B cell (primary cell): ENCODE data around the gene PTBP3. TPM values are rescaled to one million over a fixed set of nuclear protein-coding genes. Genes with fewer than 3 reads are reported as not detected.
"Not testable (repeated sequence)": the region's sequence is repeated elsewhere in the genome, so short reads cannot be mapped to it uniquely, and the experiment has no call there.

Experiments used
- ATAC-seq: fragments of 200-7000 bp; cut with Tn5 transposase; one replicate; pipeline ENCODE4 v1.10.0; 2021; ENCODE audit warnings: low read depth, mild to moderate bottlenecking, moderate number of reproducible peaks, moderate library complexity
- CTCF ChIA-PET: fragments of 350-600 bp; sonication (Branson Sonifier 250); formaldehyde crosslinking; loops from one replicate; lab custom pipeline; 2021; ENCODE audit warnings: antibody characterized with exemption, inconsistent platforms; lab: Charles Lee
- POLR2A ChIA-PET: fragments of 350-600 bp; sonication (Branson Sonifier 250); formaldehyde crosslinking; loops from one replicate; lab custom pipeline; 2021; ENCODE audit warnings: antibody characterized with exemption; lab: Charles Lee
- DNase-seq: peaks from one replicate; pipeline ENCODE4 v3.0.0; 2013
- H2AFZ ChIP-seq: 2 replicates; pipeline ENCODE4 v1.6.1; 2012; ENCODE audit warnings: mild to moderate bottlenecking, low read depth, low read length; ENCODE audit not compliant: insufficient read depth, poor library complexity, severe bottlenecking
- H3K27ac ChIP-seq, 2 donors: 1 replicate in 1 of 2; 2 replicates in 1 of 2; pipeline ENCODE4 v1.5.1; 2012 to 2013; ENCODE audit warnings: low read length in 2 of 2, mild to moderate bottlenecking in 2 of 2, moderate library complexity in 1 of 2
- H3K27me3 ChIP-seq, 4 experiments: fragments of 200-600 bp in 1 of 4; sonication (generic) in 1 of 4; replicated peaks in 1 of 4; 1 replicate in 2 of 4; 2 replicates in 2 of 4; pipeline versions ENCODE4 v1.6.1 to v1.7.0; 2013 to 2016; ENCODE audit warnings: low read length in 3 of 4, mild to moderate bottlenecking in 2 of 4, mixed read lengths in 1 of 4, moderate library complexity in 1 of 4; ENCODE audit not compliant: insufficient read depth in 4 of 4, control insufficient read depth in 3 of 4; ENCODE audit errors: control extremely low read depth in 1 of 4
- H3K36me3 ChIP-seq, 2 experiments: replicated peaks in 1 of 2; 1 replicate in 1 of 2; 2 replicates in 1 of 2; pipeline versions ENCODE4 v1.6.1 to v1.7.1; 2013; ENCODE audit warnings: low read length in 1 of 2; ENCODE audit not compliant: insufficient read depth in 2 of 2, control insufficient read depth in 1 of 2; ENCODE audit errors: control extremely low read depth in 1 of 2, extremely low read depth in 1 of 2
- H3K4me1 ChIP-seq, 2 donors: fragments of 200-600 bp in 1 of 2; sonication (generic) in 1 of 2; 1 replicate in 1 of 2; 2 replicates in 1 of 2; pipeline versions ENCODE4 v1.5.1 to v1.6.1; 2013 to 2017; ENCODE audit warnings: low read length in 2 of 2; ENCODE audit not compliant: control insufficient read depth in 2 of 2, insufficient read depth in 2 of 2
- H3K4me2 ChIP-seq: replicated peaks from 2 replicates; pipeline ENCODE3; 2012; ENCODE audit warnings: mild to moderate bottlenecking, low read depth, low read length; ENCODE audit not compliant: poor library complexity, severe bottlenecking
- H3K4me3 ChIP-seq, 5 experiments: fragments of 200-600 bp in 1 of 5; sonication (generic) in 1 of 5; 1 replicate in 3 of 5; 2 replicates in 2 of 5; pipeline versions ENCODE4 v1.5.1 to v1.7.0; 2011 to 2016; ENCODE audit warnings: low read length in 4 of 5, mild to moderate bottlenecking in 4 of 5, low read depth in 2 of 5, control low read depth in 1 of 5, moderate library complexity in 1 of 5; ENCODE audit not compliant: insufficient read depth in 1 of 5; ENCODE audit errors: control extremely low read depth in 1 of 5, extremely low read depth in 1 of 5
- H3K79me2 ChIP-seq: fragments of 200-600 bp; sonication (generic); one replicate; pipeline ENCODE4 v1.6.0; 2016; ENCODE audit warnings: low read length; ENCODE audit not compliant: control insufficient read depth, insufficient read depth
- H3K9ac ChIP-seq: fragments of 200-600 bp; sonication (generic); 2 replicates; pipeline ENCODE4 v1.6.1; 2017; ENCODE audit warnings: mild to moderate bottlenecking, low read length, moderate library complexity
- H3K9me3 ChIP-seq, 3 donors: one replicate each; pipeline versions ENCODE4 v1.6.1 to v1.7.1; 2013; ENCODE audit warnings: low read length in 2 of 3; ENCODE audit not compliant: control insufficient read depth in 2 of 3, insufficient read depth in 1 of 3; ENCODE audit errors: control extremely low read depth in 1 of 3
- H4K20me1 ChIP-seq: 2 replicates; pipeline ENCODE4 v1.6.0; 2012; ENCODE audit warnings: mild to moderate bottlenecking, low read length; ENCODE audit not compliant: insufficient read depth, control insufficient read depth, poor library complexity, severe bottlenecking
- H3K27ac Mint-ChIP-seq: one replicate; pipeline ENCODE4 v1.8.0; 2021; ENCODE audit warnings: mixed read lengths
- H3K27me3 Mint-ChIP-seq: one replicate; pipeline ENCODE4 v1.8.0; 2021; ENCODE audit warnings: mixed read lengths
- H3K4me1 Mint-ChIP-seq: one replicate; pipeline ENCODE4 v1.8.0; 2021; ENCODE audit warnings: mixed read lengths
- H3K4me3 Mint-ChIP-seq: one replicate; pipeline ENCODE4 v1.8.0; 2021; ENCODE audit warnings: mixed read lengths
- H3K9me3 Mint-ChIP-seq: one replicate; pipeline ENCODE4 v1.8.0; 2022; ENCODE audit warnings: mixed read lengths; ENCODE audit not compliant: insufficient read depth
- CTCF ChIP-seq: fragments of 200-600 bp; IDR thresholded peaks from one replicate; pipeline ENCODE4 v1.8.0; 2022; ENCODE audit warnings: antibody characterized with exemption, mild to moderate bottlenecking
- EZH2 ChIP-seq: IDR thresholded peaks from 2 replicates; pipeline ENCODE4 v1.6.1; 2012; ENCODE audit warnings: borderline replicate concordance, low read depth, mild to moderate bottlenecking, moderate library complexity, low read length; ENCODE audit not compliant: insufficient read depth, poor library complexity, severe bottlenecking
- WGBS: methylation state at CpG from one replicate; pipeline ENCODE4 v1.1.5; 2013; ENCODE audit warnings: missing lambda C conversion rate; ENCODE audit not compliant: insufficient coverage; 5-methylcytosine and 5-hydroxymethylcytosine counted together
- intact Hi-C: fragments of 100-400 bp; cut with micrococcal nuclease; formaldehyde crosslinking; loops from one replicate; pipeline ENCODE4 v1.10.0; 2022
- polyA plus RNA-seq: library from polyadenylated mRNA; depleted of rRNA; stranded (reverse); fragments of >200 nt; gene quantifications from 2 replicates; pipeline ENCODE4 v1.2.3, GENCODE V29; 2012
- total RNA-seq, 2 donors: library from RNA; stranded (reverse); fragments of 120-200 nt in 1 of 2; gene quantifications; 1 replicate in 1 of 2; 2 replicates in 1 of 2; pipeline versions ENCODE4 v1.2.3 to v1.2.4, GENCODE V29; 2013 to 2022

The PTBP3 gene
- total and polyA plus RNA-seq, 2 donors (not counting 1 experiment from before 2014, with no cell fraction given), result 22.8 to 133 TPM

DNA sequence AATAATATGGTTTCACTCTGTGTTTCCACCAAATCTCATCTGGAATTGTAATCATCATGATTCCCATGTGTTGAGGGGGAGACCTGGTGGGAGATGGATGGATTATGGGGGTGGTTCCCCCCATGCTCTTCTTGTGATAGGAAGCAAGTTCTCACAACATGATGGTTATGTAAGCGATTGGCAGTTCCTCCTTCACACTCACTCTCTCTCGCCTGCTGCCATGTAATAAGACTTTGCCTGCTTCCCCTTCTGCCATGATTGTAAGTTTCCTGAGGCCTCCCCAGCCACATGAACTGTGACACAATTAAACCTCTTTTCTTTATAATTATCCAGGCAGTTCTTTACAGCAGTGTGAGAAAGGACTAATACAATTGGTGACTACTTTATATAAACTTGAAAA lies 48.4 kb downstream of the PTBP3 start:
- Histone ChIP-seq H3K4me1 (no peaks in the 10 kb centered on the region), H2AFZ (no peak overlapping the region), H3K4me2 (no peak overlapping the region), H3K27ac (no peak overlapping the region), H3K36me3 (peaks cover 0 to 26% of the 10 kb centered on the region in 2 experiments), H3K79me2 (peaks cover 98% of the 10 kb centered on the region), H3K4me3 (no peak overlapping the region), H4K20me1 (peaks cover 18% of the 10 kb centered on the region), H3K9ac (no peak overlapping the region), H3K27me3 (no peaks in the 10 kb centered on the region), H3K9me3 (peaks cover 0 to 30% (median 25%) of the 10 kb centered on the region in 3 donors)
- CTCF ChIA-PET, result interaction anchor here (0.6 kb wide), 1 partner anchor 13 kb away, joined by 3 read pairs; no protein-coding TSS in a partner anchor
- POLR2A ChIA-PET, result no interaction called here
- Mint-ChIP-seq H3K4me1 (peaks cover 21% of the 10 kb centered on the region), H3K9me3 (peaks cover 14% of the 10 kb centered on the region), H3K27me3 (no peaks in the 10 kb centered on the region), H3K4me3 (no peak overlapping the region), H3K27ac (no peak overlapping the region)
- WGBS, result 90% methylated on average over 2 of the region's 2 CpGs
- no peak for TF ChIP-seq EZH2
- TF ChIP-seq CTCF, result no peak
- DNase-seq (no peak), ATAC-seq (no peak)
- intact Hi-C loops, result loop anchor here (5.0 kb wide), 1 partner anchor 47 kb away; the partner anchor contains the start of gene PTBP3

DNA sequence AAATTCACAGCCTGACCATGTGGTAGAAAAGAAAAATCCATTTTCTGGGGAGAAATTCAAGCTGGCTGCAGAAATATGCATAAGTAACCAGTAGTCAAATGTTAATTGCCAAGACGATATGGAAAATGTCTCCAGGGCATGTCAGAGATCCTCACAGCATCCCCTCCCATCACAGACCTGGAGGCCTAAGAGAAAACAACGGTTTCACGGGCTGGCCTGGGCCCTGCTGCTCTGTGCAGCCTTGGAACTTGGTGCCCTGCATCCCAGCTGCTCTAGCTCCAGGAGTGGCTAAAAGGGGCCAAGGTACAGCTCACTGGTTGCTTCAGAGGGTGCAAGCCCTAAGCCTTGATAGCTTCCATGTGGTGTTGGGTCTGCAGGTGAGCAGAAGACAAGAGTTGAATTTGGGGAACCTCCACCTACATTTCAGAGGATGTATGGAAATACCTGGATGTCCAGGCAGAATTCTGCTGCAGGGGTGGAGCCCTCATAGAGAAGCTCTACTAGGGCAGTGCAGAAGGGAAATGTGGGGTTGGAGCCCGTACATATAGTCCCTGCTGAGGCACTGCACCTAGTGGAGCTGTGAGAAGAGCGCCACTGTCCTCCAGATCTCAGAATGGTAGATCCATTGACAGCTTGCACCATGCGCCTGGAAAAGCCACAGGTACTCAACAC lies 49.7 kb downstream of the PTBP3 start:
- peaks cover 14% of the 10 kb centered on the region for H3K9me3 Mint-ChIP-seq
- no peaks in the 10 kb centered on the region for H3K27me3 Mint-ChIP-seq
- Histone ChIP-seq H3K9me3 (peaks cover 0 to 30% (median 25%) of the 10 kb centered on the region in 3 donors), H3K79me2 (peaks cover 95% of the 10 kb centered on the region), H3K36me3 (peaks cover 0 to 20% of the 10 kb centered on the region in 2 experiments), H3K4me3 (no peak overlapping the region), H3K27ac (no peak overlapping the region), H3K4me2 (no peak overlapping the region), H2AFZ (no peak overlapping the region), H4K20me1 (peaks cover 18% of the 10 kb centered on the region), H3K9ac (no peak overlapping the region), H3K4me1 (no peaks in the 10 kb centered on the region), H3K27me3 (no peaks in the 10 kb centered on the region)
- peaks cover 23% of the 10 kb centered on the region for H3K4me1 Mint-ChIP-seq
- H3K27ac Mint-ChIP-seq, result no peak overlapping the region
- H3K4me3 Mint-ChIP-seq, result no peak overlapping the region
- ATAC-seq (no peak), DNase-seq (peak; percentile 18)
- TF ChIP-seq CTCF (no peak), EZH2 (no peak)
- ChIA-PET POLR2A (interaction anchor here (0.6 kb wide), 1 partner anchor 50 kb away, joined by 5 read pairs; no protein-coding TSS in a partner anchor), CTCF (no interaction called here)
- 99% methylated on average over 6 of the region's 6 CpGs for WGBS
- intact Hi-C loops, result no loop called here

GRCh38 chr9:112282841-112283240 lies 50.6 kb downstream of the PTBP3 start:
- H3K4me3 Mint-ChIP-seq, CTCF ChIA-PET, H3K9ac ChIP-seq, ATAC-seq, H3K27me3 ChIP-seq, H3K4me1 ChIP-seq, intact Hi-C loops, H3K27me3 Mint-ChIP-seq, H2AFZ ChIP-seq, H3K4me3 ChIP-seq, H3K4me2 ChIP-seq, POLR2A ChIA-PET, H3K27ac ChIP-seq, H3K27ac Mint-ChIP-seq, DNase-seq: not testable (repeated sequence)
- WGBS, result 67% methylated on average over 1 of the region's 3 CpGs
- H3K4me1 Mint-ChIP-seq, result peaks cover 25% of the 10 kb centered on the region
- peaks cover 14% of the 10 kb centered on the region for H3K9me3 Mint-ChIP-seq
- Histone ChIP-seq H3K79me2 (peaks cover 95% of the 10 kb centered on the region), H3K9me3 (peaks cover 0 to 30% (median 25%) of the 10 kb centered on the region in 3 donors), H4K20me1 (peaks cover 23% of the 10 kb centered on the region), H3K36me3 (peaks cover 0 to 14% of the 10 kb centered on the region in 2 experiments)
